T1000 (cell line): ENCODE measurements around the gene RAD51B.

Experiments
- DNase-seq: peaks from one replicate; lab custom pipeline; 2025; ENCODE audit warnings: mixed read lengths; lab: John Stamatoyannopoulos, UW

RAD51B gene

DNA sequence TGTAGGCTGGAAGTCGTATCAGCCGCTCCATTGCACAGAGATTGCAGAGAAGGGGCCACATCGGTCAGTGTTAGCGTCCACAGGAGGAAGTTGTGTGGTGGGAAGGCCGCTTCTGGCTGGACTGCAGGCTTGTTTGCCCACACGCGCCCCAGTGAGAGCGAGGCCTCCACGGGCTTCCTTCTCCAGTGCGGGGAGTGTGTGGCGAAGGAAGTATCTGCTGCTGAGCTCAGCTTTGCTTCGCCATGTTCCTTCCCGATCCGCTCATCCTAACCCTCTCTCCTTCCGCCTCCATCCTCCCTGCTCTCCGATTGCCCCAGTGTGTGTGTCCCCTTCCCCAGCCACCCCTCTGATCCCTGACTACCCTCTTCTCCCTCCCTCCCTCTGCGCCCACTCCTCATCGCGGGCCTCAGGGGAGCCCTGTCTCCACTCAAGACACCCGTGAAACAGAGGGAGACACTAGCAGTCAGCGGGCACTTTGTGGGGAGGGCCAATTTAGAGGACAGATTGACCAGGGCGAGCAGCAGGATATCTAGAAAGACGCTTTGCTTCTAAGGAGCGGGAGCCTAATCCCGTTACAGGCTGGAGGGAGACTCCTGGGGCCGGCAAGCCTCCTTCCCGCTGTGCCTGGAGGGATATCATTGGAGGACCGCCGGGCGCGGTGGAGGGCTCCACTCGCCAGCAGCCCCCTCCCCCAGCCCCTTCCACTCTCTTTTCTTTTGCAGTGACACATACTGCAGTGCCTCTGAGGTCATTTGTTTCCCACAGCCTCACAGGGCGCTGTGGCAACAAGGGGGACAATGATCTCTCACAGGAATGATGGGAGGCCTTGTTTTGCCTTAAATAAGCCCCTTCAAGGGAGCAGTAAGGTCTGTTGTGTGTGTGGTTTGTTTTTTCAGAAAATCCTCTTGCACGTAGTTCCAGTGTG lies 544.5 kb downstream of the RAD51B start:
- DNase-seq: no peak

DNA sequence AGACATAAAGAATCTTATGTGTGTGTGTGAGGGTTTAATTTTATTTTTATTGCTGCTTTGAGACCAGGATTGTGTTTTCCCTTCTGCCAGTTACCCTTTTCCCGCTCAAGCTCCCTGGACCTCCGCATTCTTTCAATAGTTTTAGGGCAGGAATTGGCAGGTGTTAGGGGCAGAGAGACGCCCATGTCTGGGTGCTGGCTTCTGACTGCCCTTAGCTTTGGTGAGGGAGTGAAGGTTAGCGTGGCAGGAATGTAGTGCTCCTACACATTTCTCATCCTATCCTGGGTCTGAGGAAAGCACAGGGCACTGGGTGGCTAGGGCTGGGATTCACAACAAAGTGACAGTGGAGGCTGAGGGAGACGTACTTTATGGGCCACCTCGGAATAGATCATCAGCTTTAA lies 545.2 kb downstream of the RAD51B start:
- no peak for DNase-seq

DNA sequence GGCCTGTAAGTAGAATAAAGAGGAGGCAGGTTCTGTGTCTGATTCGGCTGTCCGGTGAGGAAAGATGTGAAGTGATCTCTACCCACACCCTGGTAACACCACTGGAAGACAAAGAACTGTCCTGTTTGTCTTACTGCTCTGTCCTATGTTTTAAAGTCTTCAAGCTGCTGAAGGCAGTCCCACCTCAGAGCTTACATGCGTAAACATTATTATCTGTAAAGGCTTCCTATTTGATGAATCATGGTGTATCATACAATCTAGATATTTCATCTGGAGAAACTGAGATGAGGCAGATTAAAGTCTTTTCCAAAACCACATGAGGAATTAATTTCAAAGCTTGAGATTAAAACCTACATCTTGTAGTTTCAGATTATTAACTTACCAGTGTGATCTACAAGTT lies 545.6 kb downstream of the RAD51B start:
- no peak for DNase-seq

DNA sequence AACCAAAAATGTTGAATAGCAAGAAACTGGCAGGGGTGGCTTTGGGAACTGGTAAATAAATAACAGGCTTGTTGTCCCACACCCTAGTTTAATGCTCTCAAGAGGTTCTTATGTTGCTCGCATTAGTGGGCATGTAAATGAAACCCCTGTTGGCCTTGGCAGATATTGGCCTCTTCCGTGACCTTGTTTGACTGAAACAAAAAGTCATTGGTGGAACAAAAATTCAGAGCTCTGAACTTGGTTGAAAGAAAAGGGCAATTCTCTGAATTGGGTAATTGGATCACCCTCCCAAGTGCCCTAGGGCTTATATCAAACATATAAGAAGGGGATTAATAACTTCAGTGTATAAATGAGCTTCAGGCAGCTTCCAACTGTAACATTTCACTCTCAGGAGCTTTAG lies 547.1 kb downstream of the RAD51B start:
- no peak for DNase-seq

GRCh38 chr14:68367536-68367935 lies 548.0 kb downstream of the RAD51B start:
- DNase-seq: no peak

DNA sequence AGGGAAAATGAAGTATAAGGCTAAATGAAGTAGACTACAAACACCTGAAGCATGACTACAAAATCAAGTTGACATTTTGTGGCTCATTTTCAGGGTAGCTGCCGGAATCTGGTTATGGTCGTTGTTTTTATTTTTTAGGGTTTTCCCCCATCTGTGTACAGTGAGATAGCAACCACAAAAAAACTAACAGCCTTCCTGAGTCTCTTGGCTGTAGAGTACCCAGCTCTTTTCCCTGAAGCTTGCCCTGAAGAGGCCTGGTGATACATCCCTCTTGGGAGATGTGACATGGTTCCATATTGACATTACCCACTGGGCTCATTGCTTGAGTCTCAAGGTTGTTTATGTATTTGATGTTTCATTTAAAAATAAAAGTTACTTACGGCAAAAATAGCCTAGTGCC lies 549.3 kb downstream of the RAD51B start:
- DNase-seq: no peak

GRCh38 chr14:68369281-68370056 lies 549.9 kb downstream of the RAD51B start:
- DNase-seq: no peak

DNA sequence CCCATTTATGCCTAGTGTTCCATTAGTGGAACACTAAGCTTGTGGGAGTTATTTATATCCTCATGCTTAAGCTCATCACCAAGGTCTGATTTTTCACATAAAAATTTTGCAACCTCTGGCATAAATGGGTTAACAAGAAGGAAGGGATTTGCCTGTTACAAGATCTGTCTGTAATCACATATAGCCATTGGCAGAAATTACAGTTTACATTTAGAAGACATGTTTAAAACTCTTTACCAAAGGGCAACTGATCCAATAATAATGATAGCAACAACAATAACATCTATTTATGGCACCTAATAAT lies 550.4 kb downstream of the RAD51B start:
- DNase-seq: no peak

DNA sequence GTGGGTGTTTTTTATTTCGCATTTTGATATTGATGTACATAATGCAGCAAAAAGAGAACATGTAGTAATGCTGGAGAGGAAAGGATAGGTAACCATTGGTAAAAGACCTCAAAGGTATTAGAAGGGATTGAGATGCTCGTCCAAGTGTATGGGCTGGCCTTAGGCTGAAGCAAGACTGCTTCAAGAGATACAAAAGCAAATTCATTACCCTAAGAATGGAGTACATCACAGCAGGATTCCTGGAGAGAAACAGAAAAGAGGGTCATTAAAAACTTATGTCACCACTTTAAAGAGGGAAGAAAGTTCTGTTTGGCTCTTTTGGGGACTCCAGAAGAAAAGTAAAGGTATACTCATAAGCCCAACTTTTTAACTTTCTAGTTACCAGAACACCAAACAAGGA lies 552.8 kb downstream of the RAD51B start:
- no peak for DNase-seq

- no peak for DNase-seq
These were observed 553.6 kb downstream of the RAD51B start for GRCh38 chr14:68373124-68373646.

DNA sequence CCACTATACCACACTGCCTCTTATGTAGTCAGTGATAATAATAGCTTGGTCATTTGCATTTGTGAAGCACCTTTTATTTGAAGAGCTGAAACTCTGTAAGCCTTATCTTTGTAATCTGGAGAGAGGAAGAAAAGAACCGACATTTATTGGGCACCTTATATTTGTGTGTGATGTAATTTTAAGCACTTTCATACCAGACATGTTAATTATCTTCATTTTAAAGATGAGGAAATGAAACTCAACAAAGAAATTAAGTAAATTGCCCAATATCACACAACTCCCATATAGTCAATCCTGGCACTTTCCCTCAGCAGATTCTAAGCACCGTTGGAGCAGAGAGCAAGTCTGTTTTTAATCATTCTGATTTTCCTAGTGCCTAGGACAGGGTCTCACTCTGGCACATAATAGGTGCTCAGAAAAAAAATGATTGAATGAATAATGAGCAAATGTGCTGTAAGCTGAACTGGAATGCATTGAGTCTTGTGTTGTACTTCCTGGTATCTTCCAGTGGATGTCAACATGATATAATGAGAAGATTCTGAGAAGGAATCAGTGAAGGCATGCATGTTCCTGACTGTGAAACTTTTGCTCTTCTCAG lies 554.4 kb downstream of the RAD51B start:
- no peak for DNase-seq

GRCh38 chr14:68374682-68375081 lies 555.1 kb downstream of the RAD51B start:
- DNase-seq: no peak

- DNase-seq: no peak
These were observed 555.8 kb downstream of the RAD51B start for GRCh38 chr14:68375376-68375775.

- no peak for DNase-seq
These were observed 556.6 kb downstream of the RAD51B start for GRCh38 chr14:68376067-68376779.

DNA sequence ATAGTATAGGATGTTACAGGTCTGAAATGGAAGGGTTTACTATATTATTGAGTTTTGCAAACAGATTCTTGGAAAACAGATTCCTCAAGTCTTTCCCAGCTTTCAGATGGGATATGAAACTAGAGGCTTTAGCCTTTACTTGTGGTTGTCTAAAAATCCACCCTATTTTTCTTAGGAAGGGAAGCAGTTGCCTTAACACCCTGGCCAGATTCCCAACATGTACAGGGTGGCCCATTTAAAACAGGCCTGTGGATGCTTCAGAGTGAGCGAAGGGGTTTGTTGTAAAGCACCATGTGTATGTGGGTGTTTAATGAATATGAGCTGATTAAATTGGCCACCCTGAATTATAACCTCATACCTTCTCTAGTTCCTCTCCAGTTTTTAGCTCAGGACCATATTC lies 557.4 kb downstream of the RAD51B start:
- no peak for DNase-seq

- DNase-seq: no peak
These were observed 557.9 kb downstream of the RAD51B start for GRCh38 chr14:68377459-68377858.

GRCh38 chr14:68379510-68380328 lies 560.1 kb downstream of the RAD51B start:
- no peak for DNase-seq

- DNase-seq: no peak
These were observed 560.8 kb downstream of the RAD51B start for GRCh38 chr14:68380329-68380741.

DNA sequence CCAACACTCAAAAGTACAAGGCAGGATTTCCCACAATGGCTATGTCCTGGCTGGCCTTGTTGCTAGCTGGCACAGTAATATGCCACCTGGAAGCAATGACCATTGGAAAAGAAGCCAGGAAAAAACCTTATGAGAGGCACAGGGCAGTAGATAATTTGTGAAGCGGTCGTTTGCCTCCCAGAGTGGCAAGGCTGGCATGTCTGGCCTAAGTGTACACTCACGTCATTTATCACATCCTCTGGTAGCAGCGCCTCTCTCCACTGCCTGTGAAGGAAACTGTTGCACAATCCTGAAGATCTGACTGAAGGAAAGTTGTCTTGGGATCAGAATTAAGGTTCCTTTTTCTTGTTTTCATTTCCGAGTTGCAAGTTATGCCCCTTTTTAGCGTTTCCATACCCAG lies 564.8 kb downstream of the RAD51B start:
- no peak for DNase-seq

- DNase-seq: no peak
These were observed 565.3 kb downstream of the RAD51B start for GRCh38 chr14:68384881-68385280.

GRCh38 chr14:68386446-68386845 lies 566.9 kb downstream of the RAD51B start:
- no peak for DNase-seq
